Esophagus squamous epithelium (tissue), 5 donors: Measurements from ENCODE around the gene USP46. TPM values are rescaled to one million over a fixed set of nuclear protein-coding genes. Genes with fewer than 3 reads are reported as not detected.
A peak's percentile ranks its signal among the peaks of the same experiment; 100 is the strongest.

Experiments used
- DNase-seq: peaks from one replicate; lab custom pipeline; 2025; lab: John Stamatoyannopoulos, UW
- H3K27ac ChIP-seq, 4 donors: fragments of 200-600 bp; sonication (generic); one replicate each; pipeline ENCODE4 v1.5.1; 2016 to 2019; ENCODE audit warnings: mild to moderate bottlenecking in 1 of 4
- H3K27me3 ChIP-seq, 4 donors: fragments of 200-600 bp; sonication (generic); 1 replicate in 3 of 4; 2 replicates in 1 of 4; pipeline versions ENCODE4 v1.5.1 to v1.6.0; 2017 to 2021; ENCODE audit warnings: antibody characterized with exemption in 1 of 4
- H3K36me3 ChIP-seq, 3 donors: fragments of 200-600 bp; sonication (generic); one replicate each; pipeline ENCODE4 v1.5.1; 2016 to 2019
- H3K4me1 ChIP-seq, 3 donors: fragments of 200-600 bp; sonication (generic); one replicate each; pipeline ENCODE4 v1.5.1; 2017 to 2019
- H3K4me3 ChIP-seq, 4 donors: fragments of 200-600 bp; sonication (generic); 1 replicate in 3 of 4; 2 replicates in 1 of 4; pipeline ENCODE4 v1.5.1; 2016 to 2019; ENCODE audit warnings: mild to moderate bottlenecking in 2 of 4, moderate library complexity in 1 of 4
- H3K9me3 ChIP-seq, 3 donors: fragments of 200-600 bp; sonication (generic); one replicate each; pipeline ENCODE4 v1.5.1; 2016 to 2019
- POLR2A ChIP-seq, 4 donors: fragments of 450-650 bp; IDR thresholded peaks; one replicate each; pipeline ENCODE4 v1.6.1; 2017; ENCODE audit warnings: antibody characterized with exemption in 4 of 4, mild to moderate bottlenecking in 4 of 4, moderate library complexity in 3 of 4
- WGBS, 2 donors: methylation state at CpG; one replicate each; pipeline ENCODE4 v1.1.5; 2018; 5-methylcytosine and 5-hydroxymethylcytosine counted together
- intact Hi-C: fragments of 100-400 bp; cut with DNase I; formaldehyde crosslinking; loops from one replicate; pipeline ENCODE4 v1.15.0; 2022
- total RNA-seq, 4 donors: library from RNA; depleted of rRNA; stranded (reverse); fragments of >200 nt; gene quantifications; one replicate each; pipeline ENCODE4 v1.1.0, GENCODE V29; 2016
- TF ChIP-seq, protein P1 (sequence below), 6 experiments: fragments of 450-650 bp in 4 of 6; fragments of 200-600 bp in 2 of 6; sonication (generic) in 2 of 6; IDR thresholded peaks; one replicate each; pipeline ENCODE4 v1.5.1; 2016 to 2019; ENCODE audit warnings: antibody characterized with exemption in 6 of 6, mild to moderate bottlenecking in 4 of 6, moderate library complexity in 4 of 6
- donor health status: DM: yes; HTN: yes; CAD: no.

Gene USP46
- total RNA-seq, 4 donors from 2014 or later, result 12.0 to 22.1 (median 12.9) TPM

DNA sequence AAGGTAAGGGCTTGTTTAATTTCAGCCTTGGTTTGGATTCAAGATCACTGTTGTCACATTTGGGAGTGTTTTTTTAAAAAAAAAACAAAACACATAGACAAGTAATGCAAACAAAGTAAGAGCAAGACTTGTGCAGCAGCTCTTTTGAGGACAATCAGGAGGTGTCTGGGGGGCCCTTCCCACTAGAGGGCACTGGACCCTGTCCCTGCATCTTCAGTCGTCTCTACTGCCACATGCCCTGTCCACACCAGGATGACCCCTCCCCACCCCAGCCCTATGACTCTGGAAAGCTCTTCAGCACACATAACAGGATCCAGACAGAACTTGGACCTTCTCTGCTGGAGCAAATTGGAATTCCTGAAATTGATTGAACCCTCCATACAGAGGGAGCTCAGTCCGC is 71.0 kb downstream of the USP46 start:
- H3K36me3 ChIP-seq, result peaks cover 0 to 16% (median 0%) of the 10 kb centered on the region in 3 donors
- no peaks in the 10 kb centered on the region for H3K4me1 ChIP-seq
- no peak overlapping the region for H3K4me3 ChIP-seq
- intact Hi-C loops, result no loop called here
- WGBS, 2 donors, result 14 to 43% methylated on average over 1 to 2 of the region's 2 CpGs
- DNase-seq, result no peak
- H3K27me3 ChIP-seq, result no peaks in the 10 kb centered on the region
- no peak for TF ChIP-seq POLR2A (IDR thresholded peaks at IDR 0.05)
- TF ChIP-seq, protein P1, sequence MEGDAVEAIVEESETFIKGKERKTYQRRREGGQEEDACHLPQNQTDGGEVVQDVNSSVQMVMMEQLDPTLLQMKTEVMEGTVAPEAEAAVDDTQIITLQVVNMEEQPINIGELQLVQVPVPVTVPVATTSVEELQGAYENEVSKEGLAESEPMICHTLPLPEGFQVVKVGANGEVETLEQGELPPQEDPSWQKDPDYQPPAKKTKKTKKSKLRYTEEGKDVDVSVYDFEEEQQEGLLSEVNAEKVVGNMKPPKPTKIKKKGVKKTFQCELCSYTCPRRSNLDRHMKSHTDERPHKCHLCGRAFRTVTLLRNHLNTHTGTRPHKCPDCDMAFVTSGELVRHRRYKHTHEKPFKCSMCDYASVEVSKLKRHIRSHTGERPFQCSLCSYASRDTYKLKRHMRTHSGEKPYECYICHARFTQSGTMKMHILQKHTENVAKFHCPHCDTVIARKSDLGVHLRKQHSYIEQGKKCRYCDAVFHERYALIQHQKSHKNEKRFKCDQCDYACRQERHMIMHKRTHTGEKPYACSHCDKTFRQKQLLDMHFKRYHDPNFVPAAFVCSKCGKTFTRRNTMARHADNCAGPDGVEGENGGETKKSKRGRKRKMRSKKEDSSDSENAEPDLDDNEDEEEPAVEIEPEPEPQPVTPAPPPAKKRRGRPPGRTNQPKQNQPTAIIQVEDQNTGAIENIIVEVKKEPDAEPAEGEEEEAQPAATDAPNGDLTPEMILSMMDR (IDR thresholded peaks at IDR 0.05), result peak in 4 of 6 experiments; percentile 19 to 34 (median 26)
- no peaks in the 10 kb centered on the region for H3K9me3 ChIP-seq
- no peak overlapping the region for H3K27ac ChIP-seq

DNA sequence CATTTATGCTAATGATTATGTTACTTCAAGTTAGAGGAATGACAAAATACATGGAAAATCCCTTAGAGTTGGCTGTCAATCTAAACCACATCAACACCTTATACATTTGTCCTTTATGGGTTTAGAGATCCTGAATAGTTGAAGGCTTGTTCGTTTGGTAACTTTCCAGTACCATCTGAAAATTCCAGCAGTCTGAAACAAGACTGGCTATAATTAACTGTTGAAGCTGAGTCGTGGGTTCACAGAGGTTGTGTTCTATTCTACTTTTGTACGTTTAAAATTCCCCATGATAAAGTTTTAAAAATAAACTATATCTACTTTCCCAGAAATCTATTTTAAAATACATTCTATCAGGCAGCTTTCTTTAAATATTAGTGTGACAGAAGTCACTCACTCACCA is 73.0 kb downstream of the USP46 start:
- TF ChIP-seq, protein P1 (IDR thresholded peaks at IDR 0.05), result no peak
- no peak for TF ChIP-seq POLR2A (IDR thresholded peaks at IDR 0.05)
- intact Hi-C loops, result no loop called here
- no peak for DNase-seq
- H3K4me3 ChIP-seq, result no peak overlapping the region
- H3K36me3 ChIP-seq, result no peaks in the 10 kb centered on the region
- WGBS, 2 donors, result 20 to 30% methylated on average over 3 of the region's 3 CpGs
- H3K27me3 ChIP-seq, result no peaks in the 10 kb centered on the region
- no peak overlapping the region for H3K27ac ChIP-seq
- H3K4me1 ChIP-seq, result no peaks in the 10 kb centered on the region
- no peaks in the 10 kb centered on the region for H3K9me3 ChIP-seq

DNA sequence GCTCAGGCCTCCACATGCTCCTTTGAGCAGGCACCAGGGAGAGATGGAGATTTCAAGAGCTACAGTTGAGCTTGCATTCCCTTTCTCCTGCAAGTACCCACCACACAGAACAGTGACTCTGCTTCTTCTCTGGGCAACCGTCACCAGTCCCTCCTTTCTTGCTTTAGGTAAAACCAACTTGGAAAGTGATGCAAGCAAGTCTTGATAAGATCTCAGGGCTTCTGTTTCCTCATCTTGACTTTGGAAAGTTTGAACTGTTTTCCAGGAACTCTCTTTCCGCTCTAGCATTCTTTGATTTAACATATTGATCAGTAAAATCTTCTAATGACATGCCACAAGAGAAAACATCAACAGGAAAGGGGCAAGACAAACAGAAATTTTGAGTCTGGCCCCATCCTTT is 73.7 kb downstream of the USP46 start:
- Histone ChIP-seq H3K27ac (no peak overlapping the region), H3K4me3 (no peak overlapping the region), H3K36me3 (no peaks in the 10 kb centered on the region), H3K4me1 (no peaks in the 10 kb centered on the region), H3K27me3 (no peaks in the 10 kb centered on the region), H3K9me3 (no peaks in the 10 kb centered on the region)
- WGBS, 2 donors, result 88 to 89% methylated on average over 2 of the region's 2 CpGs
- TF ChIP-seq POLR2A (IDR thresholded peaks at IDR 0.05), result no peak
- TF ChIP-seq, protein P1 (IDR thresholded peaks at IDR 0.05), result no peak
- no peak for DNase-seq
- intact Hi-C loops, result no loop called here

DNA sequence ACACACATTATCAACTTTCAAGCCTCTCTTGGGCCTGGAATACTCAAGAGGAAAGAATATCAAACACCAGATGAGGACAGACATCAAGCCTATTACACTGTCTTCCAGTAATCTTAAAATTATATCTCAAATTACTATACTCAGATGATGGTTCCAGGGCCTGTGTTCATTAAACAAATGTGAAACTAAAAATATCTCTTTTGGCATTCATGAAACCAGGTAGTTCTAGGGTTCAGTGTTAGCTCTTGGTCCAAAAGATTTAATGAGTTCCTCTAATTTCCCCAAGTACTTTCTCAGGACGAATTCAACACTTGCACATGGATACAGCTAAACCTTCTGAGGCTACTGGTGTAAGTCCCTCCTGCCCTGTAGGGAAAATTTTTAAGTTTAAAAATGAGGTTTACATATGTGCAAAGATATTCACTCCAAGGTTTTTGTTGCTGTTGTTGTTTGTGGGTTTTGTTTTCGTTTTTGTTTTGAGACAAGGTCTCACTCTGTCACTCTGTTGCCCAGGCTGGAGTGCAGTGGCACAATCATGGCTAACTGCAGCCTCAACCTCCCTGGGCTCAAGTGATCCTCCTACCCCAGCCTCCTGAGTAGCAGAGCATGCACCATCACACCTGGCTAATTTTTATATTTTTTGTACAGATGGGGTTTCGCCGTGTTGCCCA is 79.4 kb downstream of the USP46 start:
- Histone ChIP-seq H3K4me1 (no peaks in the 10 kb centered on the region), H3K4me3 (no peak overlapping the region), H3K27me3 (no peaks in the 10 kb centered on the region), H3K36me3 (no peaks in the 10 kb centered on the region), H3K27ac (no peak overlapping the region), H3K9me3 (no peaks in the 10 kb centered on the region)
- no peak for DNase-seq
- TF ChIP-seq, protein P1 (IDR thresholded peaks at IDR 0.05), result no peak
- TF ChIP-seq POLR2A (IDR thresholded peaks at IDR 0.05), result no peak
- 93 to 94% methylated on average over 4 of the region's 4 CpGs for WGBS, 2 donors
- intact Hi-C loops, result no loop called here

- Histone ChIP-seq H3K36me3 (no peaks in the 10 kb centered on the region), H3K4me3 (no peak overlapping the region), H3K27me3 (no peaks in the 10 kb centered on the region), H3K4me1 (no peaks in the 10 kb centered on the region), H3K27ac (no peak overlapping the region), H3K9me3 (no peaks in the 10 kb centered on the region)
- intact Hi-C loops, result no loop called here
- DNase-seq, result no peak
- WGBS, 2 donors, result 69 to 89% methylated on average over 2 of the region's 2 CpGs
- no peak for TF ChIP-seq POLR2A (IDR thresholded peaks at IDR 0.05)
- TF ChIP-seq, protein P1 (IDR thresholded peaks at IDR 0.05), result no peak
These were observed 80.2 kb downstream of the USP46 start for GRCh38 chr4:52578951-52579350.
